ENCODE results near the gene TAX1BP3.

- TF ChIP-seq CTCF (IDR thresholded peaks at IDR 0.05) = no peak
- TF ChIP-seq POLR2A (IDR thresholded peaks at IDR 0.05) = no peak
- no peak for TF ChIP-seq POLR2AphosphoS5 (IDR thresholded peaks at IDR 0.05)
Measured at GRCh38 chr17:3669548-3669947, 1.2 kb upstream of the TAX1BP3 start.

Data from stomach (tissue), 4 donors.